ENCODE data around the gene EMC9.

Gene EMC9

DNA sequence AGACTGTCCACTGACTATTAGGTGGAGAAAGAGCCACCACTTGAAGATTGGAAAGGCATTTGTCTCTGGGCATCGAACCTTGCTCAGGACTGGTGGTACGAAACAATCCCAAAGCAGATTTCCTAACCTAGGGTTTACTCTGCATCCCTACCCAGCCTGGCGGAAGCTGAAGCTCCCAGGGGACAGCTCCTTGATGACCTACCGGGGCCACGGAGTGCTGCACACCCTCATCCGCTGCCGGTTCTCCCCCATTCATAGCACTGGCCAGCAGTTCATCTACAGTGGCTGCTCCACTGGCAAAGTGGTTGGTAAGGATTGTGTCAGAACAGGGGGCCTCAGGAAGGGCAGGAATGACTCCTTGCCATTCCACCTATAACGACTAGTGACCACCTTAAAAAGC lies 20.2 kb downstream of the EMC9 start:
- Histone ChIP-seq H3K4me2 (ENCODE audit: low read depth, low read length) (no peak overlapping the region), H3K27ac (ENCODE audit: low read length) (no peak overlapping the region), H3K9me3 (replicated peaks; ENCODE audit: insufficient read depth, low read length) (no peaks in the 10 kb centered on the region), H3K27me3 (replicated peaks; ENCODE audit: insufficient read depth, low read length) (no peaks in the 10 kb centered on the region), H4K20me1 (ENCODE audit: insufficient read depth, low read length) (no peaks in the 10 kb centered on the region), H3K9ac (ENCODE audit: low read length) (no peak overlapping the region), H3K36me3 (replicated peaks; ENCODE audit: insufficient read depth, low read length) (no peaks in the 10 kb centered on the region), H2AFZ (ENCODE audit: low read length) (no peak overlapping the region), H3K4me3 (ENCODE audit: low read length) (no peak overlapping the region), H3F3A (ENCODE audit: insufficient read depth, low read length) (no peaks in the 10 kb centered on the region), H3K79me2 (ENCODE audit: low read length) (peaks cover 4% of the 10 kb centered on the region), H3K4me1 (ENCODE audit: low read length) (no peaks in the 10 kb centered on the region), H3K9me2 (replicated peaks; ENCODE audit: insufficient read depth, low read length) (no peaks in the 10 kb centered on the region)
- TF ChIP-seq EZH2 (optimal IDR thresholded peaks at IDR 0.05; ENCODE audit: low read depth, low read length): no peak
- no peak for DNase-seq

DNA sequence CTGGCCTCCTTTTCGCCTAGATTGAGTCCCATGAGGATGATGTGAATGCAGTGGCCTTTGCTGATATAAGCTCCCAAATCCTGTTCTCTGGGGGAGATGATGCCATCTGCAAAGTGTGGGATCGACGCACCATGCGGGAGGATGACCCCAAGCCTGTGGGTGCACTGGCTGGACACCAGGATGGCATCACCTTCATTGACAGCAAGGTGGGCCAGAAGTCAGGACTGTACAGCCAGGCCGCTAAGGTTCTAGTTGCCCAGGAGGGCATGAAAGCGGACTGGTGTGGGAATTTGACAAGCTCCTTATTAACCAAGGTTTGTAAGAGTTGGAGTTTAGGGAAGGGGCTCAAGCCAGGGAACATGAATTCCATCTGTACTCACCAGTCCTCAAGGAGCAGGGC lies 21.7 kb downstream of the EMC9 start:
- H2AFZ ChIP-seq (ENCODE audit: low read length): no peak overlapping the region
- no peaks in the 10 kb centered on the region for H3F3A ChIP-seq (ENCODE audit: insufficient read depth, low read length)
- no peaks in the 10 kb centered on the region for H3K27me3 ChIP-seq (replicated peaks; ENCODE audit: insufficient read depth, low read length)
- TF ChIP-seq EZH2 (optimal IDR thresholded peaks at IDR 0.05; ENCODE audit: low read depth, low read length) (no peak), EZH2phosphoT487 (IDR thresholded peaks at IDR 0.05; ENCODE audit: low read length) (no peak)
- TF ChIP-seq, protein P1, sequence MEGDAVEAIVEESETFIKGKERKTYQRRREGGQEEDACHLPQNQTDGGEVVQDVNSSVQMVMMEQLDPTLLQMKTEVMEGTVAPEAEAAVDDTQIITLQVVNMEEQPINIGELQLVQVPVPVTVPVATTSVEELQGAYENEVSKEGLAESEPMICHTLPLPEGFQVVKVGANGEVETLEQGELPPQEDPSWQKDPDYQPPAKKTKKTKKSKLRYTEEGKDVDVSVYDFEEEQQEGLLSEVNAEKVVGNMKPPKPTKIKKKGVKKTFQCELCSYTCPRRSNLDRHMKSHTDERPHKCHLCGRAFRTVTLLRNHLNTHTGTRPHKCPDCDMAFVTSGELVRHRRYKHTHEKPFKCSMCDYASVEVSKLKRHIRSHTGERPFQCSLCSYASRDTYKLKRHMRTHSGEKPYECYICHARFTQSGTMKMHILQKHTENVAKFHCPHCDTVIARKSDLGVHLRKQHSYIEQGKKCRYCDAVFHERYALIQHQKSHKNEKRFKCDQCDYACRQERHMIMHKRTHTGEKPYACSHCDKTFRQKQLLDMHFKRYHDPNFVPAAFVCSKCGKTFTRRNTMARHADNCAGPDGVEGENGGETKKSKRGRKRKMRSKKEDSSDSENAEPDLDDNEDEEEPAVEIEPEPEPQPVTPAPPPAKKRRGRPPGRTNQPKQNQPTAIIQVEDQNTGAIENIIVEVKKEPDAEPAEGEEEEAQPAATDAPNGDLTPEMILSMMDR (IDR thresholded peaks at IDR 0.05; ENCODE audit: low read length): no peak
- H3K27ac ChIP-seq (ENCODE audit: low read length): no peak overlapping the region
- H3K9me2 ChIP-seq (replicated peaks; ENCODE audit: insufficient read depth, low read length): no peaks in the 10 kb centered on the region
- H3K36me3 ChIP-seq (replicated peaks; ENCODE audit: insufficient read depth, low read length): no peaks in the 10 kb centered on the region
- DNase-seq: no peak
- H3K79me2 ChIP-seq (ENCODE audit: low read length): peaks cover 13% of the 10 kb centered on the region
- H3K4me2 ChIP-seq (ENCODE audit: low read depth, low read length): no peak overlapping the region
- no peaks in the 10 kb centered on the region for H3K4me1 ChIP-seq (ENCODE audit: low read length)
- H3K9me3 ChIP-seq (replicated peaks; ENCODE audit: insufficient read depth, low read length): no peaks in the 10 kb centered on the region
- no peak overlapping the region for H3K4me3 ChIP-seq (ENCODE audit: low read length)
- H4K20me1 ChIP-seq (ENCODE audit: insufficient read depth, low read length): no peaks in the 10 kb centered on the region
- no peak overlapping the region for H3K9ac ChIP-seq (ENCODE audit: low read length)

DNA sequence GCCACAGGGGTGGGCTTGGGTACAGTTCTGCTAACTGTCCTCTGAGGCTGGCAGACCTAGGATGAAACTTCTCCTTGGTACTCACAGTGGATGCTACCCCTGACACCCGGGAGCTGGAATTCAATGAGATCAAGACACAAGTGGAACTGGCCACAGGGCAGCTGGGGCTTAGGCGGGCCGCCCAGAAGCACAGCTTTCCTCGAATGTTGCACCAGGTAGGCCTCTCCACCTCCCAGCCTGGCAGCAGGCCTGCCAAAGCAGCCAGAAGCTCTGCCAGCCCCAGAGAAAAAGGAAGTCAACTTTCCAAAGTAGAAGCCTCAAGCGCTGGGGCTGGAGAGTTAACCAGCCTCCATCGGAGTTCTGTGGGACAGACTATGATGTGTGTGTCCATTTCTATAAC lies 24.2 kb downstream of the EMC9 start:
- no peaks in the 10 kb centered on the region for H3K4me1 ChIP-seq (ENCODE audit: low read length)
- no peak overlapping the region for H3K4me2 ChIP-seq (ENCODE audit: low read depth, low read length)
- no peaks in the 10 kb centered on the region for H3K9me3 ChIP-seq (replicated peaks; ENCODE audit: insufficient read depth, low read length)
- H3K4me3 ChIP-seq (ENCODE audit: low read length): no peak overlapping the region
- H4K20me1 ChIP-seq (ENCODE audit: insufficient read depth, low read length): no peaks in the 10 kb centered on the region
- TF ChIP-seq EZH2phosphoT487 (IDR thresholded peaks at IDR 0.05; ENCODE audit: low read length) (no peak), EZH2 (optimal IDR thresholded peaks at IDR 0.05; ENCODE audit: low read depth, low read length) (no peak)
- TF ChIP-seq, protein P1 (IDR thresholded peaks at IDR 0.05; ENCODE audit: low read length): no peak
- H3K79me2 ChIP-seq (ENCODE audit: low read length): peaks cover 13% of the 10 kb centered on the region
- no peak overlapping the region for H3K9ac ChIP-seq (ENCODE audit: low read length)
- no peaks in the 10 kb centered on the region for H3K9me2 ChIP-seq (replicated peaks; ENCODE audit: insufficient read depth, low read length)
- no peaks in the 10 kb centered on the region for H3K27me3 ChIP-seq (replicated peaks; ENCODE audit: insufficient read depth, low read length)
- peaks cover 11% of the 10 kb centered on the region for H3F3A ChIP-seq (ENCODE audit: insufficient read depth, low read length)
- H2AFZ ChIP-seq (ENCODE audit: low read length): no peak overlapping the region
- no peak overlapping the region for H3K27ac ChIP-seq (ENCODE audit: low read length)
- no peaks in the 10 kb centered on the region for H3K36me3 ChIP-seq (replicated peaks; ENCODE audit: insufficient read depth, low read length)
- DNase-seq: no peak

DNA sequence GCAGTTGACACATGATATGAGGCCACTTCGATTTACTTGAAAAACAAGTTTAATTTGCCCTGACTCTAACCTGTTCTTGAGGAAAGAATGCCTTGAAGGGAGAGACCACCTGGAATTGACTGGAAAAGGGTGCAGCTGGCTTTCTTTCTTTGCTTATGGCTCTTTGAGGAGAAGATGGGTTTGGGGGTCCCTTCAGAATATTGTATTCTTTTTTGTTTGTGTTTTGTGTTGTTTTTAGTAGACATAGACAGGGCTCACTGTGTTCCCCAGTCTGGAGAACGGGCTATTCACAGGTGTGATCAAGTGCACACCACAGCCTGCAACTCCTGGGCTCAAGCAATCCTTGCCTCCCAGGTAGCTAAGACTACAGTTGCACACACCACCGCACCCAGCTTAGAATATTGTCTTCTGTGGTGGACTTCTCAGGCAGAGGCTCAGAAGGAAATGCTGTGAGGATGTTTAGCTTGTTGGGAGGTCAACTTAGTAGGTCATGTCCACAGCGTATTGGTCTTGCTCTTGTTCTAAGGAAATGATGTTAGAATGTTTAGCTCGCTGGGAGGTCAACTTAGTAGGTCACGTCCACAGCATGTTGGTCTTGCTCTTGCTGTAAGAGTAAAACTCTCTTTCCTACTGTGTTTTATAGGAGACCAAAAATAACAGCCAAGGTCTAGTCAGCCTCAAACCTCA lies 25.1 kb downstream of the EMC9 start:
- DNase-seq: no peak
- H3F3A ChIP-seq (ENCODE audit: insufficient read depth, low read length): peaks cover 11% of the 10 kb centered on the region
- H2AFZ ChIP-seq (ENCODE audit: low read length): no peak overlapping the region
- no peak overlapping the region for H3K27ac ChIP-seq (ENCODE audit: low read length)
- H3K79me2 ChIP-seq (ENCODE audit: low read length): peaks cover 13% of the 10 kb centered on the region
- no peaks in the 10 kb centered on the region for H3K36me3 ChIP-seq (replicated peaks; ENCODE audit: insufficient read depth, low read length)
- H3K27me3 ChIP-seq (replicated peaks; ENCODE audit: insufficient read depth, low read length): no peaks in the 10 kb centered on the region
- H3K4me1 ChIP-seq (ENCODE audit: low read length): no peaks in the 10 kb centered on the region
- peak overlapping the region; percentile 93; the same call in 1 of the 2 replicates for H3K9ac ChIP-seq (ENCODE audit: low read length)
- H4K20me1 ChIP-seq (ENCODE audit: insufficient read depth, low read length): no peaks in the 10 kb centered on the region
- H3K4me3 ChIP-seq (ENCODE audit: low read length): peak overlapping the region; percentile 87; the same call in 1 of the 2 replicates
- no peaks in the 10 kb centered on the region for H3K9me2 ChIP-seq (replicated peaks; ENCODE audit: insufficient read depth, low read length)
- TF ChIP-seq, protein P1 (IDR thresholded peaks at IDR 0.05; ENCODE audit: low read length): no peak
- no peak for TF ChIP-seq EZH2 (optimal IDR thresholded peaks at IDR 0.05; ENCODE audit: low read depth, low read length)
- no peak for TF ChIP-seq EZH2phosphoT487 (IDR thresholded peaks at IDR 0.05; ENCODE audit: low read length)
- H3K9me3 ChIP-seq (replicated peaks; ENCODE audit: insufficient read depth, low read length): no peaks in the 10 kb centered on the region
- peak overlapping the region; percentile 76 for H3K4me2 ChIP-seq (ENCODE audit: low read depth, low read length)
